ENCODE measurements around the gene CACHD1.

Gene CACHD1

DNA sequence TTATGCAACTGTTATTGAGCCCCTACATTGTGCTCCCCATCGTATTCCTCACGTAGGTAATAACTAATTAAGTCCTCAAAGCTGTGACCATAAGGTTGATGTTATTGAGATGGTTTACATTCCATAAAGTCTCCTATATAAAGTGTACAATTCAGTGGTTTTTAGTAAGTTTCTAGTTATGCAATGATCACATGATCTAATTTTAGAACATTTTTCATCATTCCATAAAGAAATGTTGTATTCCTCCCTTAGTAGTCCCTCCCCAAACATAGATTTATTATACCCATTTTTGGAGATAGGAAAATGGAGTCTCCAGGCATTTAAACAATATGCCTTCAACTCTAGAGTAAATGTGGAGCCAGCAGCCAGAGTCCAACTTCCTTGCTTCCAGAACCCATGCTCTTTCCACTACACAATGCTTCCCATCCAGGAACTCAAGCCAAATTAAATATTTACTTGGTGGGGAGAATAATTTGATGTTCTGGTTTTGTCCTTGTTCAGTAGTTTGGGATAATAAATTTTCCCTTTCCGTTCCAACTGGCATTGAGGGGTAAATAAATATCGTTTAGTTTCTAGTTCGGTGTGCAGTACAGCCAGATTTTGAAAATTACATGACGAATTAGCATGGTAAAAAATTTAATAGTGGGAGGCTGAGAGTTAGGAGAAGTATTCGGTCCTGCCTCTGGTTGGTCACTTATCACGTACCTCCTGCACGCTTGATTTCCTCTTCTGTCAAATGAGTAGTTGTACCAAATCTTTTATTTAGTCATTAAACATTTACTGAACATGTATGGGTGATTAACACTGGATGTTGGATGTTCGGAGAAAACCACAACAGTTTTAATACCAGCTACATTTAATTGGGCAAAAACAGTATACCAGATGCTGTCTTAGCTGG, 66.3 kb downstream of the CACHD1 start:
- ATAC-seq = no peak
- Mint-ChIP-seq H3K4me3 (no peak overlapping the region), H3K27ac (no peak overlapping the region), H3K36me3 (ENCODE audit: low read depth) (no peaks in the 10 kb centered on the region), H3K27me3 (no peaks in the 10 kb centered on the region), H3K9me3 (peaks cover 4% of the 10 kb centered on the region), H3K4me1 (peaks cover 32% of the 10 kb centered on the region)
- DNase-seq = no peak

- no peak overlapping the region for H3K27ac Mint-ChIP-seq
- peaks cover 4% of the 10 kb centered on the region for H3K9me3 Mint-ChIP-seq
- no peak overlapping the region for H3K4me3 Mint-ChIP-seq
- H3K4me1 Mint-ChIP-seq = peaks cover 34% of the 10 kb centered on the region
- ATAC-seq (no peak), DNase-seq (no peak)
- no peaks in the 10 kb centered on the region for H3K27me3 Mint-ChIP-seq
- H3K36me3 Mint-ChIP-seq (ENCODE audit: low read depth) = no peaks in the 10 kb centered on the region
Observed at GRCh38 chr1:64536836-64537490, 67.0 kb downstream of the CACHD1 start.

DNA sequence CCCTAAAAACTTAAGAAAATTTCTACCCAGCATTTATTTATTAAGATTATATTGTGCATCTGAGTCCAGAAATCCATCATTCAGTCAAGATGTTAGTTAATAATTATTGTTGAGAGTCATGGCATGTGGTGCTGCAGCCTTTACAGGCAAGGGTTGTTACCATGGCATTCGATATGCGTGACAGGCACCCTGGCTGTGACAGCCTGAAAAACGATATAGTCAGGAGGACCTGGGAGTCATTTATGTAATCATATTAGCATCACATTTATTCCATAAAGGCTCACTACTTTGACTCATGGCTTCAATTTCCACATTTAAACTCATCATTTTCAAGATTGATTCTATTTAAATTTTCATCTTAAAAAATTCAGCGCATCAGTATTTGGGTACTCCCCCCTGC, 68.0 kb downstream of the CACHD1 start:
- Mint-ChIP-seq H3K27ac (no peak overlapping the region), H3K4me1 (peaks cover 34% of the 10 kb centered on the region), H3K36me3 (ENCODE audit: low read depth) (no peaks in the 10 kb centered on the region)

DNA sequence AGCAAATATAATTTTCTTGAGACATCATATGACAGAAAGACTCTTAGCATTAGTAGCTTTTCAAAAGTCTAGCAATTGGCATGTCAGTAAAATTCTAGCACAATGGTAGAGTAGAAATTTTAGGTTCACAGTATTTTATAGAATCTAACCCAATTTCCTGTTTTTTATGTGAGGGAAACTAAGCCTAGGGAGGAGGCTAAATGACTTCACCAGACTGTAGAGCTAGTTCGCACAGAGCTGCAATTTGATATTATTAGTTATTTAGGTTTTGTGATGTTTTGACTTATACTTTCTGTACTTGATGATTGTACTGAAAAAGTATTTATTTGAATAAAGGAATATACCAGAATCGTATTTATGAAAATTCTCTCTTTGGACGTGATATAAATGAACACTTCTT, 68.5 kb downstream of the CACHD1 start:
- Mint-ChIP-seq H3K27ac (no peak overlapping the region), H3K9me3 (no peaks in the 10 kb centered on the region)

More for the DNA sequence above, 68.0 kb downstream of the CACHD1 start:
- Mint-ChIP-seq H3K9me3 (no peaks in the 10 kb centered on the region), H3K27me3 (no peaks in the 10 kb centered on the region), H3K4me3 (no peak overlapping the region)
- DNase-seq (no peak), ATAC-seq (no peak)

DNA sequence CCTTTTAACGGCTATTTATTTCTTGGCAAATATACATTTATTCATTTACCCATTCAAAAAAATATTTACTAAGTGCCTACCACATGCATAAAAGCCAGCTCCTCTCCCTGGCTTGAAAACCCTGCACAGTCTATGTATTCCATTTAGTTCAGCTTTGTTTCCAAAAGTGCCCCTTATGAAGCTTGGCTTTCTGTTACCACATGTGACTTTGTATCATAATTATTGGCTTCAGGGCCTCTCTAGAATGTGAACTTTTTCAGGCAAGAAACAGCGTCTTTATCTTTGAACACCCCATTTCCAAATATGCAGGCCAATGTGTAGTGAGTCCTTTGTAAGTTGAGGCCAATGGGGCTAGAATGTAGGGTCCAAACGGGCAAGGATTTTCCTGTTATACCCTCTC, 69.4 kb downstream of the CACHD1 start:
- DNase-seq = no peak

More for the DNA sequence above, 68.5 kb downstream of the CACHD1 start:
- DNase-seq = no peak
- no peaks in the 10 kb centered on the region for H3K36me3 Mint-ChIP-seq (ENCODE audit: low read depth)
- no peak overlapping the region for H3K4me3 Mint-ChIP-seq
- ATAC-seq = no peak
- peaks cover 34% of the 10 kb centered on the region for H3K4me1 Mint-ChIP-seq
- H3K27me3 Mint-ChIP-seq = no peaks in the 10 kb centered on the region

GRCh38 chr1:64539781-64540218, 69.9 kb downstream of the CACHD1 start:
- Mint-ChIP-seq H3K4me1 (peaks cover 45% of the 10 kb centered on the region), H3K27ac (peak overlapping the region; percentile 39), H3K27me3 (no peaks in the 10 kb centered on the region)

More for the DNA sequence above, 69.4 kb downstream of the CACHD1 start:
- H3K9me3 Mint-ChIP-seq = no peaks in the 10 kb centered on the region
- H3K27me3 Mint-ChIP-seq = no peaks in the 10 kb centered on the region
- no peak for ATAC-seq
- H3K4me1 Mint-ChIP-seq = peaks cover 40% of the 10 kb centered on the region
- no peak overlapping the region for H3K27ac Mint-ChIP-seq
- H3K4me3 Mint-ChIP-seq = no peak overlapping the region
- H3K36me3 Mint-ChIP-seq (ENCODE audit: low read depth) = no peaks in the 10 kb centered on the region

GRCh38 chr1:64540265-64540791, 70.4 kb downstream of the CACHD1 start:
- peak; percentile 40 for ATAC-seq
- Mint-ChIP-seq H3K4me3 (peak overlapping the region; percentile 16), H3K27me3 (no peaks in the 10 kb centered on the region), H3K9me3 (no peaks in the 10 kb centered on the region), H3K27ac (peak overlapping the region; percentile 39), H3K36me3 (ENCODE audit: low read depth) (no peaks in the 10 kb centered on the region), H3K4me1 (peaks cover 50% of the 10 kb centered on the region)
- DNase-seq = no peak

More at GRCh38 chr1:64539781-64540218, 69.9 kb downstream of the CACHD1 start:
- no peak for DNase-seq
- H3K4me3 Mint-ChIP-seq = peak overlapping the region; percentile 18
- no peaks in the 10 kb centered on the region for H3K36me3 Mint-ChIP-seq (ENCODE audit: low read depth)
- no peak for ATAC-seq
- H3K9me3 Mint-ChIP-seq = no peaks in the 10 kb centered on the region

GRCh38 chr1:64542118-64542517, 72.2 kb downstream of the CACHD1 start:
- Mint-ChIP-seq H3K4me3 (no peak overlapping the region), H3K27me3 (no peaks in the 10 kb centered on the region), H3K4me1 (peaks cover 56% of the 10 kb centered on the region), H3K9me3 (no peaks in the 10 kb centered on the region), H3K27ac (no peak overlapping the region), H3K36me3 (ENCODE audit: low read depth) (no peaks in the 10 kb centered on the region)
- ATAC-seq = no peak
- DNase-seq = no peak

DNA sequence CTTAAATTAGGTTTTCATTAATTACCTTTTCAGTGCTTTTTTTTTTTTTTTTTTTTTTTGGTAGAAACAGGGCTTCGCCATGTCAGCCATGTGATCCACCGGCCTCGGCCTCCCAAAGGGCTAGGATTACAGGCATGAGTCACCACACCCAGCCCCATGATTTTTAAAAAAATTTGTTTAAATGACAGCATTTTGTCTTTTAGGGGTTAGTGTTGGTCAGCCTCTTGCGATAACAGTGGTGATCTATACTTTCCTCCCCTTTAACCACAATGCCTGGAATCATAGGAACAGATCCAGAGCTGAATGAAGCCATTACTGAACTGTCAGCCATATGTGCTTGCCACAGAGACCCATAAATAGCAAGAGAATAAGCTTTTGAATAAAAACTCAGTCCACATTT, 73.9 kb downstream of the CACHD1 start:
- Mint-ChIP-seq H3K27me3 (no peaks in the 10 kb centered on the region), H3K27ac (no peak overlapping the region), H3K4me1 (peaks cover 49% of the 10 kb centered on the region), H3K36me3 (ENCODE audit: low read depth) (no peaks in the 10 kb centered on the region), H3K4me3 (no peak overlapping the region), H3K9me3 (no peaks in the 10 kb centered on the region)
- ATAC-seq (no peak), DNase-seq (no peak)

GRCh38 chr1:64545118-64545843, 75.4 kb downstream of the CACHD1 start:
- Mint-ChIP-seq H3K4me3 (peak overlapping the region; percentile 28), H3K4me1 (peaks cover 50% of the 10 kb centered on the region), H3K9me3 (no peaks in the 10 kb centered on the region), H3K36me3 (ENCODE audit: low read depth) (no peaks in the 10 kb centered on the region), H3K27me3 (no peaks in the 10 kb centered on the region), H3K27ac (no peak overlapping the region)
- ATAC-seq = peak; percentile 57
- no peak for DNase-seq

- H3K27ac Mint-ChIP-seq = no peak overlapping the region
- ATAC-seq (no peak), DNase-seq (no peak)
- no peaks in the 10 kb centered on the region for H3K27me3 Mint-ChIP-seq
- peaks cover 50% of the 10 kb centered on the region for H3K4me1 Mint-ChIP-seq
- H3K9me3 Mint-ChIP-seq = no peaks in the 10 kb centered on the region
- H3K36me3 Mint-ChIP-seq (ENCODE audit: low read depth) = no peaks in the 10 kb centered on the region
- no peak overlapping the region for H3K4me3 Mint-ChIP-seq
Observed at GRCh38 chr1:64546013-64546412, 76.1 kb downstream of the CACHD1 start.

GRCh38 chr1:64549464-64550239, 79.7 kb downstream of the CACHD1 start:
- H3K27ac Mint-ChIP-seq = no peak overlapping the region
- no peaks in the 10 kb centered on the region for H3K36me3 Mint-ChIP-seq (ENCODE audit: low read depth)
- H3K4me1 Mint-ChIP-seq = peaks cover 48% of the 10 kb centered on the region
- H3K4me3 Mint-ChIP-seq = no peak overlapping the region
- no peaks in the 10 kb centered on the region for H3K27me3 Mint-ChIP-seq
- no peak for ATAC-seq
- DNase-seq = no peak
- no peaks in the 10 kb centered on the region for H3K9me3 Mint-ChIP-seq

DNA sequence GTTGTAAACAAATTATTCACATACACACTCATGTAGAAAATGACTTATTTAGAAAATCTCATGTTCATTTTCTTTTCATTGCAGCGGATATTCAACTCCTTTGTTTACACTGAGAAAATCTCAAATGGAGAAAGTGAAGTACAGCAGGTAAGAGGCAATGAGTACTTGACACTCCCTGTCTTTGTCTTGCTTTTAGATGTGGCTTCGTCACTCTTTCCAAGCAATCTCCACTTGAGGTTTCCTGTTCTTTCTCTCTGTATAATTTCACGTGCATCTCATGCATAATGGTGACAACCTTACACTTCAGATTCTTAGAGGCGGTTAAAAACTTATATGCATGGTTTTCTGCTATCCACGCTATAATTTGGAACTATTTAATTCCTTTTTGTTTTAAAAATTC, 80.6 kb downstream of the CACHD1 start:
- Mint-ChIP-seq H3K4me1 (peaks cover 39% of the 10 kb centered on the region), H3K9me3 (no peaks in the 10 kb centered on the region), H3K27ac (no peak overlapping the region), H3K27me3 (no peaks in the 10 kb centered on the region), H3K36me3 (ENCODE audit: low read depth) (no peaks in the 10 kb centered on the region), H3K4me3 (no peak overlapping the region)
- ATAC-seq (peak; percentile 94), DNase-seq (no peak)

Measured in activated naive CD8-positive, alpha-beta T cell treated with anti-CD3 and anti-CD28 coated beads, Interleukin-2, amount 50 U/mL, for 24 hours (primary cell).